NCI-H524 (cell line): ENCODE results near the gene KLHL6.
A peak's percentile ranks its signal among the peaks of the same experiment; 100 is the strongest.
"Not testable (repeated sequence)": the region's sequence is repeated elsewhere in the genome, so short reads cannot be mapped to it uniquely, and the experiment has no call there.

Experiments used
- DNase-seq, 2 experiments: peaks; one replicate each; lab custom pipeline; 2025; lab: John Stamatoyannopoulos, UW

The KLHL6 gene

GRCh38 chr3:183555541-183556081, at the start of gene KLHL6:
Gene KLHL6, minus strand, starts transcription at chr3:183555706. Its CDS starts 53 bp downstream, at chr3:183555653.
- DNase-seq: peak in 1 of 2 experiments; percentile 19

- DNase-seq: no peak
Measured at GRCh38 chr3:183597959-183598358, 42.5 kb upstream of the KLHL6 start.

- no peak for DNase-seq
Measured at GRCh38 chr3:183594636-183595035, 39.1 kb upstream of the KLHL6 start.

- no peak for DNase-seq
Measured at GRCh38 chr3:183592821-183593220, 37.3 kb upstream of the KLHL6 start.

GRCh38 chr3:183591881-183592521, 36.5 kb upstream of the KLHL6 start:
- DNase-seq: no peak

GRCh38 chr3:183590442-183590841, 34.9 kb upstream of the KLHL6 start:
- DNase-seq: no peak

- no peak for DNase-seq
Measured at GRCh38 chr3:183587336-183587735, 31.8 kb upstream of the KLHL6 start.

- DNase-seq: no peak
Measured at GRCh38 chr3:183586477-183586876, 31.0 kb upstream of the KLHL6 start.

- DNase-seq: no peak
Measured at GRCh38 chr3:183584914-183585280, 29.4 kb upstream of the KLHL6 start.

- peak; percentile 76 to 91 for DNase-seq
Measured at GRCh38 chr3:183584246-183584913, 28.9 kb upstream of the KLHL6 start.

- DNase-seq: no peak
Measured at GRCh38 chr3:183583331-183584245, 28.1 kb upstream of the KLHL6 start.

- no peak for DNase-seq
Measured at GRCh38 chr3:183582161-183582560, 26.7 kb upstream of the KLHL6 start.

GRCh38 chr3:183581496-183582155, 26.1 kb upstream of the KLHL6 start:
- no peak for DNase-seq

GRCh38 chr3:183579967-183580900, 24.7 kb upstream of the KLHL6 start:
- DNase-seq: no peak

- no peak for DNase-seq
Measured at GRCh38 chr3:183578179-183578578, 22.7 kb upstream of the KLHL6 start.

- no peak for DNase-seq
Measured at GRCh38 chr3:183577346-183577745, 21.8 kb upstream of the KLHL6 start.

- DNase-seq: peak; percentile 96 to 98
Measured at GRCh38 chr3:183576487-183577107, 21.1 kb upstream of the KLHL6 start.

- DNase-seq: no peak
Measured at GRCh38 chr3:183572935-183573334, 17.4 kb upstream of the KLHL6 start.

GRCh38 chr3:183570191-183570590, 14.7 kb upstream of the KLHL6 start:
- not testable (repeated sequence) for DNase-seq

GRCh38 chr3:183566880-183567279, 11.4 kb upstream of the KLHL6 start:
- DNase-seq: no peak
